Activated naive CD4-positive, alpha-beta T cell treated with anti-CD3 and anti-CD28 coated beads for 36 hours (primary cell): Measurements from ENCODE around the gene EXOSC7. TPM values are rescaled to one million over a fixed set of nuclear protein-coding genes. Genes with fewer than 3 reads are reported as not detected.
"Not testable (repeated sequence)": the region's sequence is repeated elsewhere in the genome, so short reads cannot be mapped to it uniquely, and the experiment has no call there.

Experiments used
- CTCF ChIA-PET: fragments of 350-600 bp; sonication (Branson Sonifier 250); formaldehyde crosslinking; loops from one replicate; lab custom pipeline; 2021; ENCODE audit warnings: antibody characterized with exemption; lab: Charles Lee
- DNase-seq: peaks from one replicate; pipeline ENCODE4 v3.0.0-alpha.2; 2020
- H3K27ac Mint-ChIP-seq: one replicate; pipeline ENCODE4 v1.8.0; 2021; ENCODE audit warnings: mild to moderate bottlenecking, mixed read lengths
- H3K27me3 Mint-ChIP-seq: one replicate; pipeline ENCODE4 v1.8.0; 2021; ENCODE audit warnings: low read depth, mixed read lengths
- H3K36me3 Mint-ChIP-seq: one replicate; pipeline ENCODE4 v1.8.0; 2021; ENCODE audit warnings: low read depth, mixed read lengths
- H3K4me1 Mint-ChIP-seq: one replicate; pipeline ENCODE4 v1.8.0; 2021; ENCODE audit warnings: low read depth, mixed read lengths
- H3K4me3 Mint-ChIP-seq: one replicate; pipeline ENCODE4 v1.8.0; 2021; ENCODE audit warnings: mild to moderate bottlenecking, moderate library complexity, mixed read lengths
- H3K9me3 Mint-ChIP-seq: one replicate; pipeline ENCODE4 v1.8.0; 2021; ENCODE audit warnings: mixed read lengths
- intact Hi-C: fragments of 100-400 bp; cut with micrococcal nuclease; formaldehyde crosslinking; loops from one replicate; pipeline ENCODE4 v1.15.1; 2023
- total RNA-seq, 2 experiments: library from RNA; stranded (reverse); gene quantifications; one replicate each; pipeline ENCODE4 v1.2.3, GENCODE V29; 2021

EXOSC7 gene
- total RNA-seq, 2 experiments from 2014 or later, result 61.4 to 64.7 TPM

DNA sequence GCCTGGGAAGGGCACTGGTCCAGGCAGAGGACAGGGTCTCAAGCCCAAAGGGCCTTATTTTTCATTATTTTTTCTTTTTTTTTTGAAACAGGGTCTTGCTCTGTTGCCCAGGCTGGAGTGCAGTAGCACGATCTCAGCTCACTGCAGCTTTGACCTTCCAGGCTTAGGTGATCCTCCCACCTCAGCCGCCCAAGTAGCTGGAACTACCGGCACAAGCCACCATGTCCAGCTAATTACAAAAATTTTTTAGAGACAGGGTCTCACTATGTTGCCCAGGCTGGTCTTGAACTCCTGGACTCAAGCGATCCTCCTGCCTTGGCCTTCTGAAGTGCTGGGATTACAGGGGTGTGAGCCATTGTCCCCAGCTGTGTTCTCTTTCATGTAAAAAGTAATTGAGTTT is 26.3 kb upstream of the EXOSC7 start:
- intact Hi-C loops, H3K27ac Mint-ChIP-seq, H3K4me1 Mint-ChIP-seq, H3K36me3 Mint-ChIP-seq, H3K9me3 Mint-ChIP-seq, DNase-seq, CTCF ChIA-PET, H3K4me3 Mint-ChIP-seq, H3K27me3 Mint-ChIP-seq: not testable (repeated sequence)

DNA sequence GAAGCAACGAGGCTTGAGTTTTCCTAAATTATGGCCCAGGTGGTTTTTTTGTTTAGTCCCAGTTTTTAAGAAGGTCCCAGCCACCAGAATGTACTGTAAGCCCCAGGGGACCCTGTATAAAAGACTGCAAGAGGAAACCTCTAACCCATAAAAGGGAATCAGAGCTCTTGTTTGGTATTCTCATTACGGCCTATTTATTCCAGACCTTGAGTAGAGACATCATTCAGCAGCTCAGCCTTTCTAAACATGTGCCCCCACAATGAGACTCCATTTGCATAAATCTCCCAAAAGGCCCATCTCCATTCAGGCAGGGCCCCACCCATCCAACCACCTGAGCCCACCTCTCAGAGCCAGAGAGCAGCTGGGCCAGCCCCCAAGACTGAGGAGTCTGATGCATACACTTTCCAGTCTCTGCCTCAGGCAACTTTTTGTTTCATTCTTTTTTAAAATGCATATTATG is 25.7 kb upstream of the EXOSC7 start:
- Mint-ChIP-seq H3K4me1 (no peaks in the 10 kb centered on the region), H3K4me3 (no peak overlapping the region), H3K27ac (no peak overlapping the region), H3K36me3 (peaks cover 5% of the 10 kb centered on the region), H3K27me3 (no peaks in the 10 kb centered on the region), H3K9me3 (no peaks in the 10 kb centered on the region)
- intact Hi-C loops, result no loop called here
- no peak for DNase-seq
- CTCF ChIA-PET, result no interaction called here

DNA sequence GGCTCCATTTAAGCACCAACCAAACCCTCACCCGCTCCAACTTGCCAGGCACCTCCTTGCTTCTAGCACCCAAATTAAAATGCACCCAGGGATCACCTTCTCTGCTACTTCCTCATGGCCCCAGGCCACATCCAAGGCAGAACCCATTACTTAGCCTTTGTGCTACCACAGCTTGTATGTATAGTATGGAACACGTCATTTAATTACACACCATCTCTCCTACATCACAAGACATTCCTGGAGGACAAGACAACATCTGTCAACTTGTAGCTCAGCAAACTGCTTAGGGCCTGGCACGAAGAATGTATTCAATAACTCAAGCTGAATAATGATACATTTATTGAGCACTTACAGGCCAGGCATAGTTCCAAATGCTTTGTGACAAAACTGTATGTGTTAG is 23.4 kb upstream of the EXOSC7 start:
- no peaks in the 10 kb centered on the region for H3K9me3 Mint-ChIP-seq
- DNase-seq, result no peak

DNA sequence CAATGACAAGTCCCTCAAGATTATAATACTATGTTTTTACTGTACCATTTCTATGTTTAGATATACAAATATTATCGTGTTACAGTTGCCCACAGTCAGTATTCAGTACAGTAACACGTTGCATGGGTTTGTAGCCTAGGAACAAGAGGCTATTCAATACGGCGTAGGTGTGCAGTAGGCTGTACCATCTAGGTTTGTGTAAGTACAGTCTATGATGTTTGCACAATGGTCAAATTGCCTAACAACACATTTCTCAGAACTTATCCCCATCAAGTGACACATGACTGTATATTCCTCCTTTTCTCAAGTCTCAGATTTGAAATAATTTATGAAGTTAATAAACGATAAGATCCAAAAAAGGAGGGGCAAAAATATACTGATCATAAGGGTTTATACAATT is 21.7 kb upstream of the EXOSC7 start:
- H3K4me1 Mint-ChIP-seq, result no peaks in the 10 kb centered on the region
- H3K4me3 Mint-ChIP-seq, result no peak overlapping the region
- H3K9me3 Mint-ChIP-seq, result no peaks in the 10 kb centered on the region
- intact Hi-C loops, result no loop called here
- no peak for DNase-seq
- H3K27ac Mint-ChIP-seq, result no peak overlapping the region
- H3K27me3 Mint-ChIP-seq, result no peaks in the 10 kb centered on the region
- H3K36me3 Mint-ChIP-seq, result peaks cover 5% of the 10 kb centered on the region
- CTCF ChIA-PET, result no interaction called here

More for the DNA sequence above, 23.4 kb upstream of the EXOSC7 start:
- Mint-ChIP-seq H3K27ac (no peak overlapping the region), H3K4me3 (no peak overlapping the region), H3K4me1 (no peaks in the 10 kb centered on the region), H3K36me3 (peaks cover 5% of the 10 kb centered on the region), H3K27me3 (no peaks in the 10 kb centered on the region)
- intact Hi-C loops, result no loop called here
- CTCF ChIA-PET, result no interaction called here

DNA sequence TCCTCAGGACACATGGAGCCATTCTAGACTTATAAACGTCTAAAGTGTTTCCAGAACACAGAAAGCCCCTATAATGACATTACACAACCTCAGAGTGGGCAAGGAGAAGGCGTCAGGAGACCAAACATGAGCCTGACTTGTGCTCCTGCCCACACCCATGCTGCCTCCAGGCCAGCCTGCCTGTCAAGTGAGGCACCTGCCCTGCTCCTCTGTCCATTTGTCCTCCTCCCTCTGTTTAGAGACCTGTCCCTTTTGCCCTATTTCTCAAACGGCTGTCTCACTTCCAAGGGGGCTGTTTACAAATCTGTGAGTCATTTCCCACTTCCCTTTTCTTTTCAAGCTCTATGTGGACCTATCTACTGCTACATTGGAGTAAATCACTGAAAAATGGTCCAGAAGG is 21.1 kb upstream of the EXOSC7 start:
- intact Hi-C loops, result no loop called here
- Mint-ChIP-seq H3K9me3 (no peaks in the 10 kb centered on the region), H3K4me3 (no peak overlapping the region), H3K27me3 (no peaks in the 10 kb centered on the region), H3K36me3 (peaks cover 5% of the 10 kb centered on the region), H3K4me1 (no peaks in the 10 kb centered on the region), H3K27ac (no peak overlapping the region)
- DNase-seq, result no peak
- CTCF ChIA-PET, result no interaction called here

DNA sequence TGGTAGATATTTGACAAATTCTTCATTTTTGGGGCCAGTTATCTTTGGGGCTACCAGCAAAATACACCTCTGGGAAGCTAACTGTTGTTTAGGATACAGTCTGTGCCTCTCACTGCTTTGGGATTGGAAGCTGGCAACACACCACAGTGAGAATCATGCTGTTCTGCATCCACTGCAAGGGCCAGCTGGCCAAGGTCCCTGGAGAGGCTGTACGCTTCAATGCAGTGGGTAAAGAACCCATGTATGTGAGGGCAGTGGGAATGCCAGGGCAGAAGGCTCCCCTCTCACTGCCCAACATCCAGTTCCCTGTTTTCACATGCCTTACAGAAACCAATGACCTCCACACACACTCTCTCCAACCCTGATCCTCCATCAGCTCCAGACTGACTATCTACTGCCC is 20.1 kb upstream of the EXOSC7 start:
- H3K27ac Mint-ChIP-seq, result no peak overlapping the region

DNA sequence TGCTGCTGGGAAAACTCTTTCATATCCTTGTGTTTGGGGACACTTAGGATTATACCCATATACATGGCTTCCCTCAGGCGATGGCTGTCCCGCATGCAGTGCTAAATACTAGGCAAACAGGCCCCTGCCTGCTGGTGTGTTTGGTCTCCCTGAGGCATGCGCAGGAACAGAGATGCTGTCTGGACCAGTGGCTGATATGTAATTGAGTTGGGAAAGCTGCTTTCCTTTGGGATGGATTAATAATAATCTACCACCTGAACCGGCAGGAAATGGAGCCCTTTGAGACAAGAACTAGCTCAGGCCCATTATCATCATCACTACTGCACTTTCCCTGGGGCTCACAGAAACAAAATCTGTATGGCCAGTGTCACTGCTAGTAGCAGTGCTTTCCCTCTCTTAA is 18.1 kb upstream of the EXOSC7 start:
- CTCF ChIA-PET, result no interaction called here
- H3K36me3 Mint-ChIP-seq, result peaks cover 4% of the 10 kb centered on the region
- peaks cover 11% of the 10 kb centered on the region for H3K4me1 Mint-ChIP-seq

More for the DNA sequence above, 20.1 kb upstream of the EXOSC7 start:
- CTCF ChIA-PET, result interaction anchor here (0.6 kb wide), 1 partner anchor 330 kb away, joined by 3 read pairs; no protein-coding TSS in a partner anchor
- peaks cover 7% of the 10 kb centered on the region for H3K4me1 Mint-ChIP-seq
- H3K9me3 Mint-ChIP-seq, result no peaks in the 10 kb centered on the region
- no peaks in the 10 kb centered on the region for H3K27me3 Mint-ChIP-seq
- H3K4me3 Mint-ChIP-seq, result no peak overlapping the region
- H3K36me3 Mint-ChIP-seq, result peaks cover 5% of the 10 kb centered on the region
- DNase-seq, result no peak
- intact Hi-C loops, result no loop called here

DNA sequence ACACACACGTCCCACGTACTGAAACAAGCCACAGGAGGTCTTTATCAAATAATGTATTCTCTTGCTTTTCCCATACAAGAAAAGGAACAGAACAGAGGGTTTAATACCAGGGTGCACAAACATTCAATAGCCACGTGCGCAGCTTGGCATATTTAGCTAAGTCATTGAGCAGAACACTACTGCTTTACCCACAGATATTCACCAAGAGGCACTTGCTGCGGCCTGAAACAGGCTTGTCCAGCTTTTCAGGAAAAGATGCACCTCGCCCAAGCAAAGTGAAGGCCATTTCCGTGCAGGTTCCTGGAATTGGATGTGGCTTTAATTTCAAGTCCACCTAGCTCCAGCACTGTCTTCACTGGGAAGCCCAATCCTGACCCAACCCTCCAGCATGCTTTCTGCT is 17.7 kb upstream of the EXOSC7 start:
- Mint-ChIP-seq H3K9me3 (no peaks in the 10 kb centered on the region), H3K27ac (no peak overlapping the region), H3K4me1 (peaks cover 14% of the 10 kb centered on the region), H3K27me3 (no peaks in the 10 kb centered on the region), H3K4me3 (no peak overlapping the region), H3K36me3 (peaks cover 4% of the 10 kb centered on the region)
- intact Hi-C loops, result no loop called here
- DNase-seq, result no peak
- CTCF ChIA-PET, result no interaction called here

More for the DNA sequence above, 18.1 kb upstream of the EXOSC7 start:
- intact Hi-C loops, result no loop called here
- Mint-ChIP-seq H3K27ac (no peak overlapping the region), H3K27me3 (no peaks in the 10 kb centered on the region), H3K4me3 (no peak overlapping the region), H3K9me3 (no peaks in the 10 kb centered on the region)
- no peak for DNase-seq

DNA sequence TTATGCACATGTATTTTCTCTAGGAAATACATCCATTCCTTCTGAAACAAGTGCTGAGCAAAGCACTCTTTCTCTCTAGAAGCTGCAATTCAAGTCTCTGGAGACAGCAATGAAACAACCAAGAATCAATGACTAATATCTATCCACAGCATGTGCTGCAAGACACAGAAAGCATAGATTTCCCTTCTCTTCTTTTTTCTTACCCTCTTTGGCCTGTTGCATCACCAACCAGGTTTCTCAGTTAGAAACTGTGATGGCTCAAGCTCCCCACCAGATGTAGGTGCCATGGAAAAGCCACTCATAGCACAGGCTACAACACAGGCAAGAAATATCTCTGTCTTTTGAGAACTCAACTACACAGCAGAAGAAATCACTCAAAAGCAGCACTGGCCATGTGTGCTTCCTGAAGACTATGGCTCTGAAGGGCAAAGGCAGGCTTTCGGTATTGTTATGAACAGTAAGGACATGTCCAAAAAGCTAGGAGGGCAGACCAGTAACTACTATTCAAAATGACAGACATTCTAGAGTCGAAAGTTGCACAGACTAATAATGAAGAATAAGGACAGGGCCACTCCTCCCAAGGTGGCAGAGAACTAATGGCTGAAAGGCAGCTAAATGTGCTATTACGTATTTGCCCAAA is 15.5 kb upstream of the EXOSC7 start:
- CTCF ChIA-PET, result no interaction called here
- H3K27ac Mint-ChIP-seq, result no peak overlapping the region
- DNase-seq, result no peak
- H3K27me3 Mint-ChIP-seq, result no peaks in the 10 kb centered on the region
- peaks cover 4% of the 10 kb centered on the region for H3K36me3 Mint-ChIP-seq
- no peak overlapping the region for H3K4me3 Mint-ChIP-seq
- H3K4me1 Mint-ChIP-seq, result peaks cover 25% of the 10 kb centered on the region
- no peaks in the 10 kb centered on the region for H3K9me3 Mint-ChIP-seq
- intact Hi-C loops, result no loop called here

DNA sequence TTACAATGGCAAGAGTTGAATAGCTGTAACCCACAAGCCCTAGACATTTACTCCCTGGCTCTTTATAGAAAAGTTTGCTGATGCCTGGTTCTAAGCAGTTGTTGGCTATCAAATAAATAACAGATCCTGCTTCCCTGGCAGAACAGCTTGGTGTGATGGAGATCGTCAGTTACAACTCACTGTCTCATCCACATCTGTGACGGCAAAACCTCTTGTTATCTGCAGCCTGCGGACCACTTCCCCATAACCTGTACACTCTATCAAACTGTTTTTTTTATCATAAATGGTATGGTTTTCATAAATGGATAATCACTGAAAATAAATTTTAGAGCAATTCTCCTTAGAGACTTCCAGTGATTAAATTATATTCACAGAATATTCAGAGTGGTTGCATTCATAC is 14.2 kb upstream of the EXOSC7 start:
- no peak for DNase-seq
- Mint-ChIP-seq H3K36me3 (peaks cover 3% of the 10 kb centered on the region), H3K9me3 (no peaks in the 10 kb centered on the region), H3K27me3 (no peaks in the 10 kb centered on the region), H3K4me3 (no peak overlapping the region), H3K27ac (no peak overlapping the region), H3K4me1 (peaks cover 35% of the 10 kb centered on the region)
- CTCF ChIA-PET, result no interaction called here
- intact Hi-C loops, result no loop called here

DNA sequence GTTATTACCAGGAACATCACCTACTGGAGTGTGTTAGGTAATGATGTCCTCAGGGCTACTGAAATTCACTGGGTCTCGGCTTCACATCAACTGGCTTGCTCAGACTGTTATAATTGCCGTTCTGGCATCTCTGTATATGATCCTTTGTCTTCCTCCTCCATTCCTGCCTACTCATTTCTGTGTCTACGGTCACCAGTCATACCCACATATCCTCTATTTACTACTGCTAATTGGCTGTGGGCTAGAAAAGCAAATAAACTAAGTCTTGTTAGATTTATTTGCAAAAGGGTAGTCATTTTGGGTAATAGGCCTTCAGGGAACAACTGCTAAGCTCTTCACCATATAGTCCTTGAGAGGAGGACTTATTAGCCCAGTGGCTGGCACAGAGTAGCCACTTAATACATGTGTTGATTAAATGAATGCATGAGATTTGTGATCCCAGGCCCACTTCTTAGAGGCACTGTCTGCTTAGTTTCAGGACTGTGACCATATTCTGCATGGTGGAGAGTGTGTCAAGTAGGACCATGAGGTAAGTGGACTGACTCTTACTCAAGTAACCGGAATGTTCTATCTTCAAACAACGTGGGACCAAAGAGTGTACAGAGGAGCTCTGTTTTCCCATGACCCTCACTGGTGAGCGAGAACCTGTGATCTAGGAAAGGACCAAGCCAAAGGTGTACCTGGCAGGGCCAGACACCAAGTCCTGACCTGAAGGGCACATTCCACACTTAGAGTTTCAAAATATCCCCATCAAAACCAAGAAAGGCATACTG is 13.2 kb upstream of the EXOSC7 start:
- Mint-ChIP-seq H3K27ac (no peak overlapping the region), H3K4me1 (peaks cover 43% of the 10 kb centered on the region), H3K4me3 (no peak overlapping the region), H3K36me3 (no peaks in the 10 kb centered on the region), H3K27me3 (no peaks in the 10 kb centered on the region), H3K9me3 (no peaks in the 10 kb centered on the region)
- DNase-seq, result no peak
- intact Hi-C loops, result no loop called here
- CTCF ChIA-PET, result no interaction called here

DNA sequence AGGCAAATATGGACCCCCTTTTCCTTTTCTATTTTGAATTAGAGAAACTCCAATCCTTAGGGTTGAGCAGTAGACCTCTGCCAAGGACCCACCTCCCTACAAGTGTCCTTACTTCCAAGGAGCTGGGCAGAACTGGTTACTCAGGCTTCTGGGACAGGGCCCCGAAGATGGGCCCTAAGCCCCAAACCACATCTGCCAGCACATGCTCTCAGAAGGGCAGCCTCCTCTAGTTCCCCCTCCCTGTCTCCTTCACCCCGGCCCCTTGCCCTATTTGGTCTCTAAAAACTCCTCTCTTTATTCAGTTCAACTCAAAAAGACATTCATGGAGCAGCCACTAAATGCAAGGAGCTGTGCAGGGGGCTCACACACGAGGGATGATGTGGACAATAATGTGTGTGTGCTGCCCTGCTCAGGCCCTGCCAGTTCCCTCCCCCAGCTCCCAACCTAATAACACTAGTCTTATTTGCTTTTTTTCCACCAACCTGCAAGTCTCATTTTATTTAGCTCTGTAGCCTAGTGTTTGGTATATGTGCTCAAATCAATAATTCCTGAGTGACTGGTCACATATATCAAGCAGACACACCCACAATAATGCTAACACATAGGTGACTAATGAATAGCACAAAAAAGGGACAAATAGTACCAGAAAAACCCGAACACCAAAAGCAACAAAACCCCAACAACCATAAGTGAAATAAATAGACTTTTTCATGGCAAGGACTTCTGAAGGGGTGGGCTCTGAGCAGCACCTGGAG is 12.3 kb upstream of the EXOSC7 start:
- no peak overlapping the region for H3K27ac Mint-ChIP-seq
- H3K36me3 Mint-ChIP-seq, result no peaks in the 10 kb centered on the region
- no peaks in the 10 kb centered on the region for H3K9me3 Mint-ChIP-seq
- DNase-seq, result no peak
- no peak overlapping the region for H3K4me3 Mint-ChIP-seq
- no peaks in the 10 kb centered on the region for H3K27me3 Mint-ChIP-seq
- peaks cover 50% of the 10 kb centered on the region for H3K4me1 Mint-ChIP-seq
- CTCF ChIA-PET, result no interaction called here
- intact Hi-C loops, result no loop called here
